Measurements from ENCODE around the gene KIAA1755.

DNA sequence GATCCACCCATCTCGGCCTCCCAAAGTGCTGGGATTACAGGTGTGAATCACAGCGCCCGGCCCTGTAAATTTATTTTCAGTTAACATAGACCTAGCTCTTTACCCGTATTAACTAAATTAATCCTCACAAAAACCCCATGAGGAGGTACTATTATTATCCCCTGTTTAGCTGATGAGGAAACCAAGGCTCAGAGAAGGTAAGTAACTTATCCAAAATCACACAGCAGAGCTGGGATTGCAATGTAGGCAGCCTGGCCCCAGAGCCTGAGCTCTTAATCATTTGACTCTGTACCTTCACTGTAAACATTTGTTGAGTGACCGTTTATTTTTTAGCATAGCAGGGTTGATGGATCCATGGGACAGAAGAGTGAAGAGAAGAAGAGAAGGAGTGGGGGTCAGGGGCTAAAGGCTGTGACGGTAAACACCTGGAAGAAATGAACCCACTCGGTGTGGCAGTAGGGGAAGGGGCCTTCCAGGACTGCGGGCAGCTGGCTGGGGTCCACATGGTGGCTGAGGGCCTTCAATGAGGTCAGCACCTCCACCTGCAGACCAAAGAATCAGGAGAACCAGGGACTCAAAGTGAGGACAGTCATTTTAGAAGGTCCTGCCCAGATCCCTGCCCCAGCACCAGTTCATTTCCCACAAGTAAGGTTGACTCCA, 35.2 kb downstream of the KIAA1755 start:
- TF ChIP-seq POLR2A (IDR thresholded peaks at IDR 0.05; ENCODE audit: low read length) = no peak
- no peak for TF ChIP-seq GATA1 (IDR thresholded peaks at IDR 0.05; ENCODE audit: low read depth, low read length)

All from erythroblast (primary cell).